Measurements from ENCODE around the gene SPECC1L. TPM values are rescaled to one million over a fixed set of nuclear protein-coding genes. Genes with fewer than 3 reads are reported as not detected.

Gene SPECC1L
- total RNA-seq, 1 donor, result 46.7 TPM

- H3K4me3 ChIP-seq (ENCODE audit: insufficient read depth, low read length), result no peak overlapping the region
- peaks cover 46% of the 10 kb centered on the region for H3K36me3 ChIP-seq (ENCODE audit: insufficient read depth, low read length)
- H4K20me1 ChIP-seq (ENCODE audit: insufficient read depth, low read length), result no peaks in the 10 kb centered on the region
- H2AFZ ChIP-seq (ENCODE audit: low read length), result no peak overlapping the region
- peak overlapping the region; percentile 6 for H3K4me2 ChIP-seq (ENCODE audit: insufficient read depth, low read length)
- no peak for DNase-seq (ENCODE audit: insufficient read length, low spot score, missing footprints)
- no peaks in the 10 kb centered on the region for H3K27me3 ChIP-seq (ENCODE audit: insufficient read depth, low read length)
- peaks cover 37% of the 10 kb centered on the region for H3K4me1 ChIP-seq (ENCODE audit: insufficient read depth, low read length)
- no peaks in the 10 kb centered on the region for H3K9me3 ChIP-seq (ENCODE audit: low read depth, low read length)
- peaks cover 33% of the 10 kb centered on the region for H3K79me2 ChIP-seq (ENCODE audit: insufficient read depth, low read length)
- H3K27ac ChIP-seq (ENCODE audit: low read depth, low read length), result peak overlapping the region; percentile 46
- no peak for TF ChIP-seq CTCF (IDR thresholded peaks at IDR 0.05; ENCODE audit: extremely low read depth, low read depth, low read length)
These were observed 61.1 kb downstream of the SPECC1L start for GRCh38 chr22:24331468-24332440.

GRCh38 chr22:24333301-24333700 is 62.7 kb downstream of the SPECC1L start:
- Histone ChIP-seq H3K27ac (ENCODE audit: low read depth, low read length) (peak overlapping the region; percentile 60), H2AFZ (ENCODE audit: low read length) (no peak overlapping the region), H3K4me2 (ENCODE audit: insufficient read depth, low read length) (peak overlapping the region; percentile 13), H3K9me3 (ENCODE audit: low read depth, low read length) (no peaks in the 10 kb centered on the region), H3K79me2 (ENCODE audit: insufficient read depth, low read length) (peaks cover 32% of the 10 kb centered on the region), H3K4me1 (ENCODE audit: insufficient read depth, low read length) (peaks cover 42% of the 10 kb centered on the region), H4K20me1 (ENCODE audit: insufficient read depth, low read length) (peaks cover 2% of the 10 kb centered on the region), H3K36me3 (ENCODE audit: insufficient read depth, low read length) (peaks cover 50% of the 10 kb centered on the region), H3K4me3 (ENCODE audit: insufficient read depth, low read length) (no peak overlapping the region), H3K27me3 (ENCODE audit: insufficient read depth, low read length) (no peaks in the 10 kb centered on the region)
- no peak for TF ChIP-seq CTCF (IDR thresholded peaks at IDR 0.05; ENCODE audit: extremely low read depth, low read depth, low read length)
- DNase-seq (ENCODE audit: insufficient read length, low spot score, missing footprints), result peak; percentile 55

- no peak for TF ChIP-seq CTCF (IDR thresholded peaks at IDR 0.05; ENCODE audit: extremely low read depth, low read depth, low read length)
- Histone ChIP-seq H4K20me1 (ENCODE audit: insufficient read depth, low read length) (peaks cover 13% of the 10 kb centered on the region), H3K36me3 (ENCODE audit: insufficient read depth, low read length) (peaks cover 45% of the 10 kb centered on the region)
These were observed 64.9 kb downstream of the SPECC1L start for GRCh38 chr22:24335496-24335895.

More at GRCh38 chr22:24335496-24335895, 64.9 kb downstream of the SPECC1L start:
- no peak overlapping the region for H2AFZ ChIP-seq (ENCODE audit: low read length)
- no peak overlapping the region for H3K4me2 ChIP-seq (ENCODE audit: insufficient read depth, low read length)
- peaks cover 23% of the 10 kb centered on the region for H3K79me2 ChIP-seq (ENCODE audit: insufficient read depth, low read length)
- H3K27me3 ChIP-seq (ENCODE audit: insufficient read depth, low read length), result no peaks in the 10 kb centered on the region
- H3K4me3 ChIP-seq (ENCODE audit: insufficient read depth, low read length), result no peak overlapping the region
- H3K4me1 ChIP-seq (ENCODE audit: insufficient read depth, low read length), result peaks cover 57% of the 10 kb centered on the region
- H3K9me3 ChIP-seq (ENCODE audit: low read depth, low read length), result no peaks in the 10 kb centered on the region
- H3K27ac ChIP-seq (ENCODE audit: low read depth, low read length), result peak overlapping the region; percentile 20
- DNase-seq (ENCODE audit: insufficient read length, low spot score, missing footprints), result no peak

Measured in osteoblast (primary cell).